GM19035 (cell line): Measurements from ENCODE around the gene PINLYP.
A peak's percentile ranks its signal among the peaks of the same experiment; 100 is the strongest.
"Not testable (repeated sequence)": the region's sequence is repeated elsewhere in the genome, so short reads cannot be mapped to it uniquely, and the experiment has no call there.

Experiments
- ATAC-seq: cut with Tn5 transposase; IDR thresholded peaks from one replicate; pipeline ENCODE4 v1.9.1; 2021; ENCODE audit not compliant: unreplicated experiment

The PINLYP gene

GRCh38 chr19:43575955-43576878 lies 616 bp downstream of the PINLYP start:
- ATAC-seq, result peak; percentile 2

GRCh38 chr19:43578787-43579186 lies 3.2 kb downstream of the PINLYP start:
- ATAC-seq, result no peak

GRCh38 chr19:43581467-43581866 lies 5.9 kb downstream of the PINLYP start:
- no peak for ATAC-seq

GRCh38 chr19:43582495-43582894 lies 6.9 kb downstream of the PINLYP start:
- ATAC-seq, result no peak

GRCh38 chr19:43584484-43584883 lies 8.9 kb downstream of the PINLYP start:
- ATAC-seq, result no peak

GRCh38 chr19:43586346-43586745 lies 10.7 kb downstream of the PINLYP start:
- ATAC-seq, result no peak

GRCh38 chr19:43587029-43587428 lies 11.4 kb downstream of the PINLYP start:
- not testable (repeated sequence) for ATAC-seq

- ATAC-seq, result no peak
Measured at GRCh38 chr19:43589277-43589676, 13.7 kb downstream of the PINLYP start.

GRCh38 chr19:43589678-43590077 lies 14.1 kb downstream of the PINLYP start:
- ATAC-seq, result no peak

GRCh38 chr19:43591904-43592772 lies 16.5 kb downstream of the PINLYP start:
- no peak for ATAC-seq

- ATAC-seq, result no peak
Measured at GRCh38 chr19:43592800-43593350, 17.3 kb downstream of the PINLYP start.

GRCh38 chr19:43594081-43594697 lies 18.6 kb downstream of the PINLYP start:
- ATAC-seq, result no peak

- no peak for ATAC-seq
Measured at GRCh38 chr19:43594710-43595604, 19.4 kb downstream of the PINLYP start.

- ATAC-seq, result peak; percentile 7
Measured at GRCh38 chr19:43595605-43595998, 20.0 kb downstream of the PINLYP start.

- ATAC-seq, result peak; percentile 88
Measured at GRCh38 chr19:43595999-43596841, 20.6 kb downstream of the PINLYP start, which contains the start of the genes IRGQ and ZNF576. IRGQ (minus strand) TSS chr19:43596134; CDS start chr19:43595338, 796 bp downstream. ZNF576 (plus strand) TSS chr19:43596595; CDS start chr19:43597109, 514 bp downstream.

- ATAC-seq, result no peak
Measured at GRCh38 chr19:43596842-43597461, 21.4 kb downstream of the PINLYP start.

- no peak for ATAC-seq
Measured at GRCh38 chr19:43597876-43598275, 22.3 kb downstream of the PINLYP start.

GRCh38 chr19:43598445-43599240 lies 23.0 kb downstream of the PINLYP start:
- ATAC-seq, result no peak
